ENCODE measurements around the gene ALG12. TPM values are rescaled to one million over a fixed set of nuclear protein-coding genes. Genes with fewer than 3 reads are reported as not detected.

Gene ALG12
- total and polyA plus RNA-seq, 2 of the 13 experiments (the other 11 are each of a cell fraction or from before 2014, with no cell fraction given): 7.8 to 15.8 TPM

DNA sequence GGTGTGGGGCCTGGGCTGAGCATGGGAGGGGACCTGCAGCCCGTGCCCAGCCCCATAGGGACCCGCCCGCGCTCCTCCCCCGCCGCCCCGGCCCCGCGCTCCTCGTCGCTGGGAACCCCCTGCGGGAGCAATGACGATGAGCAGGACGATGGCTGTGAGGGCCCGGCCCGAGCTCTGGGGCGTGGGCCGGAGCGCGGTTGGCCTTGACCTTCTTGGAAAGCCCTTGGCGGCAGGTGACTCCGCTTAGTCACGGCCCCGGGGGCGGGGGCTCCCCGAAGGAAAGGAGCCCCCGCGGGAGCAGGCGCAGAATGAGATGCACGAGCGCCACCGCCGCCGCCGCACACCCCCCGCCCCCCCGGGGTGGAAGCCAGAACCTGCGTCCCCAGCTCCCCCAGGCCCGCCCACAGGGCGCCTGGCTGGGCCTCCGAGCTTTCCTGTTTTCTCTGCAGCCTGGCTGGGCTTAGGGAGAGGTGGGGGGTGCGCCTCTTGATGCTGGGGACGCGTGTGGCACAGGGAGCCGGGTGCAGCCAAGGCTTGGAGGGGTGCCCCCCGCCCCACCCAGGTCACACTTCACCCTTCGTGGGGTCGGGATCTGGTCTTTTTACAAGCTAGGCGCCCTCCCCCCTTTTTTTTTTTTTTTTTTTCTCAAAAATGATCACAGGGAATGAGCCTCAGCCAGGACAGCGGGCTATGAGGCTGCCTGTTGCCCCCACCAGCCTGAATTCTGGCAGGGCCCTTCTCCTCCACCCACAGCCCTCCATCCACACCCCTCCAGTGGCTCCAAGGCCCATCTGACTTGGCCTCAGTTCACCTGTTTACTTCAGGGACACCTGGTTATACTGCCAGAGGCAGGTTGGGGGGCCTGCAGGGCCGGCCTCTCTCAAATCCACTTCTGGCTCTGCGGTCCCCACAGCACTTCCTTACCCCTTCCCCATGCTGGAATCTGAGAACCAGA lies 18.1 kb upstream of the ALG12 start (continued):
- TF ChIP-seq ZNF724P (CRISPR knock-in tag; IDR thresholded peaks at IDR 0.05; ENCODE audit: borderline replicate concordance) (no peak), TFDP1 (CRISPR knock-in tag; IDR thresholded peaks at IDR 0.05; ENCODE audit: borderline replicate concordance) (peak; percentile 69; the same call in 1 of the 2 replicates), ZNF12 (CRISPR knock-in tag; IDR thresholded peaks at IDR 0.05) (no peak), NR2F6 (IDR thresholded peaks at IDR 0.05) (peak; percentile 89), NR2F6 (CRISPR knock-in tag; IDR thresholded peaks at IDR 0.05) (peak; percentile 96), ZNF383 (CRISPR knock-in tag; IDR thresholded peaks at IDR 0.05; ENCODE audit: borderline replicate concordance) (no peak), HOXA3 (CRISPR knock-in tag; IDR thresholded peaks at IDR 0.05) (peak; percentile 83), ATF3 (CRISPR knock-in tag; IDR thresholded peaks at IDR 0.05) (peak; percentile 80), FOXP4 (CRISPR knock-in tag; IDR thresholded peaks at IDR 0.05) (peak; percentile 81), SOX13 (IDR thresholded peaks at IDR 0.05) (0 out of 2 replicates have a peak, but pooled peaks have one; percentile 42), SOX13 (CRISPR knock-in tag; conservative IDR thresholded peaks at IDR 0.05 in 1 of 2, IDR thresholded peaks at IDR 0.05 in 1 of 2) (peak in 1 of 2 experiments; percentile 84; a peak in 2 of 4 replicates), EEA1 (CRISPR knock-in tag; IDR thresholded peaks at IDR 0.05; ENCODE audit: borderline replicate concordance) (no peak), TCF12 (IDR thresholded peaks at IDR 0.05) (no peak), TCF12 (CRISPR knock-in tag; IDR thresholded peaks at IDR 0.05) (peak; percentile 79; the same call in 1 of the 2 replicates), XRCC5 (optimal IDR thresholded peaks at IDR 0.05; ENCODE audit: low read length) (no peak), SAP130 (CRISPR knock-in tag; IDR thresholded peaks at IDR 0.05; ENCODE audit: low read depth) (peak; percentile 91), EP300 (IDR thresholded peaks at IDR 0.05; ENCODE audit: low read depth in 2 of 2, low read length in 2 of 2) (peak in 1 of 2 experiments; percentile 78; a peak in 2 of 4 replicates), EP300 (CRISPR knock-in tag; IDR thresholded peaks at IDR 0.05; ENCODE audit: borderline replicate concordance) (peak; percentile 75; the same call in 1 of the 2 replicates), ZNF775 (CRISPR knock-in tag; IDR thresholded peaks at IDR 0.05; ENCODE audit: borderline replicate concordance) (no peak), HMGXB4 (CRISPR knock-in tag; IDR thresholded peaks at IDR 0.05; ENCODE audit: borderline replicate concordance in 1 of 2, low read depth in 1 of 2) (0 out of 4 replicates have a peak, but pooled peaks of 1 of the 2 experiments have one; percentile 33)
- TF ChIP-seq, protein P1, sequence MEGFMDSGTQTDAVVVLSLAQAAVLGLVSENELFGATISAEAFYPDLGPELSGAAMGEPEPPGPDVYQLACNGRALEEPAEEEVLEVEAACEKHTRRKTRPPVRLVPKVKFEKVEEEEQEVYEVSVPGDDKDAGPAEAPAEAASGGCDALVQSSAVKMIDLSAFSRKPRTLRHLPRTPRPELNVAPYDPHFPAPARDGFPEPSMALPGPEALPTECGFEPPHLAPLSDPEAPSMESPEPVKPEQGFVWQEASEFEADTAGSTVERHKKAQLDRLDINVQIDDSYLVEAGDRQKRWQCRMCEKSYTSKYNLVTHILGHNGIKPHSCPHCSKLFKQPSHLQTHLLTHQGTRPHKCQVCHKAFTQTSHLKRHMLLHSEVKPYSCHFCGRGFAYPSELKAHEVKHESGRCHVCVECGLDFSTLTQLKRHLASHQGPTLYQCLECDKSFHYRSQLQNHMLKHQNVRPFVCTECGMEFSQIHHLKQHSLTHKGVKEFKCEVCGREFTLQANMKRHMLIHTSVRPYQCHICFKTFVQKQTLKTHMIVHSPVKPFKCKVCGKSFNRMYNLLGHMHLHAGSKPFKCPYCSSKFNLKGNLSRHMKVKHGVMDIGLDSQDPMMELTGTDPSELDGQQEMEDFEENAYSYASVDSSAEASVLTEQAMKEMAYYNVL (CRISPR knock-in tag; IDR thresholded peaks at IDR 0.05; ENCODE audit: borderline replicate concordance): peak; percentile 53; the same call in 1 of the 2 replicates
